Measurements from ENCODE around the gene RAP1GAP2. TPM values are rescaled to one million over a fixed set of nuclear protein-coding genes. Genes with fewer than 3 reads are reported as not detected.
A peak's percentile ranks its signal among the peaks of the same experiment; 100 is the strongest.

RAP1GAP2 gene
- total and polyA plus RNA-seq, 11 donors = 13.5 to 44.1 (median 34.3) TPM

GRCh38 chr17:2911035-2911754 lies 115.0 kb downstream of the RAP1GAP2 start:
- TF ChIP-seq CTCF (IDR thresholded peaks at IDR 0.05) (no peak), POLR2A (IDR thresholded peaks at IDR 0.05) (no peak)
- H3K27ac ChIP-seq = peak overlapping the region in 1 of 12 donors; percentile 22
- ATAC-seq = peak in 2 of 4 donors; percentile 45 to 62
- no peaks in the 10 kb centered on the region for H3K36me3 ChIP-seq
- peaks cover 0 to 4% (median 0%) of the 10 kb centered on the region in 12 donors for H3K9me3 ChIP-seq
- intact Hi-C loops (cut with DNase I) = no loop called here
- H3K4me3 ChIP-seq = no peak overlapping the region
- DNase-seq = peak in 2 of 5 donors; percentile 44 to 46
- peaks cover 0 to 18% (median 2%) of the 10 kb centered on the region in 12 donors for H3K4me1 ChIP-seq
- H3K27me3 ChIP-seq = no peaks in the 10 kb centered on the region
- 48 to 60% (median 55%) methylated on average over 18 to 19 of the region's 19 CpGs for WGBS, 4 donors

- Histone ChIP-seq H3K4me1 (peaks cover 0 to 12% (median 2%) of the 10 kb centered on the region in 12 donors), H3K9me3 (peaks cover 0 to 4% (median 0%) of the 10 kb centered on the region in 12 donors), H3K27me3 (no peaks in the 10 kb centered on the region), H3K36me3 (no peaks in the 10 kb centered on the region), H3K27ac (peak overlapping the region in 1 of 12 donors; percentile 22), H3K4me3 (no peak overlapping the region)
- DNase-seq (no peak), ATAC-seq (peak in 2 of 4 donors; percentile 22 to 39)
- WGBS, 4 donors = 58 to 68% (median 63%) methylated on average over 6 to 10 of the region's 10 CpGs
- TF ChIP-seq CTCF (IDR thresholded peaks at IDR 0.05) (no peak), POLR2A (IDR thresholded peaks at IDR 0.05) (no peak)
- intact Hi-C loops (cut with DNase I) = no loop called here
Measured at GRCh38 chr17:2911755-2912111, 115.5 kb downstream of the RAP1GAP2 start.

- Histone ChIP-seq H3K27me3 (no peaks in the 10 kb centered on the region), H3K27ac (no peak overlapping the region), H3K4me1 (peaks cover 0 to 12% (median 2%) of the 10 kb centered on the region in 12 donors), H3K36me3 (no peaks in the 10 kb centered on the region), H3K9me3 (no peaks in the 10 kb centered on the region), H3K4me3 (no peak overlapping the region)
- intact Hi-C loops (cut with DNase I) = no loop called here
- DNase-seq = no peak
- no peak for TF ChIP-seq CTCF (IDR thresholded peaks at IDR 0.05)
- ATAC-seq = no peak
Measured at GRCh38 chr17:2912754-2913153, 116.5 kb downstream of the RAP1GAP2 start.

- DNase-seq = no peak
- H3K4me3 ChIP-seq = no peak overlapping the region
- intact Hi-C loops (cut with DNase I) = no loop called here
- H3K27ac ChIP-seq = no peak overlapping the region
- H3K36me3 ChIP-seq = no peaks in the 10 kb centered on the region
- H3K9me3 ChIP-seq = no peaks in the 10 kb centered on the region
- WGBS, 4 donors = 67 to 87% (median 71%) methylated on average over 11 of the region's 11 CpGs
- TF ChIP-seq POLR2A (IDR thresholded peaks at IDR 0.05) (no peak), CTCF (IDR thresholded peaks at IDR 0.05) (no peak)
- H3K27me3 ChIP-seq = no peaks in the 10 kb centered on the region
- H3K4me1 ChIP-seq = peaks cover 0 to 5% (median 0%) of the 10 kb centered on the region in 12 donors
- peak in 1 of 4 donors; percentile 56 for ATAC-seq
Measured at GRCh38 chr17:2916461-2916860, 120.2 kb downstream of the RAP1GAP2 start.

Measured in heart left ventricle (tissue), 16 donors.